ENCODE measurements around the gene CELSR2.

- TF ChIP-seq CTCF (optimal IDR thresholded peaks at IDR 0.05 in 1 of 3, IDR thresholded peaks at IDR 0.05 in 1 of 3, conservative IDR thresholded peaks at IDR 0.05 in 1 of 3; ENCODE audit: extremely low read depth in 1 of 3, insufficient read depth in 2 of 3, low read length in 3 of 3) (no peak), EZH2 (IDR thresholded peaks at IDR 0.05; ENCODE audit: low read length) (no peak)
Measured at GRCh38 chr1:109299558-109300343, 50.4 kb downstream of the CELSR2 start.

All from keratinocyte (primary cell).